ENCODE results near the gene FAM107A. TPM values are rescaled to one million over a fixed set of nuclear protein-coding genes. Genes with fewer than 3 reads are reported as not detected.

FAM107A gene
- total and polyA plus RNA-seq, 2 of the 13 experiments (the other 11 are each of a cell fraction or from before 2014, with no cell fraction given) = not detected

GRCh38 chr3:58520403-58521335 is 56.5 kb downstream of the FAM107A start (continued):
- no peak for TF ChIP-seq TBL1XR1 (IDR thresholded peaks at IDR 0.05; ENCODE audit: borderline replicate concordance, low read length, partially characterized antibody)
- no peak for TF ChIP-seq SMAD1 (CRISPR knock-in tag; IDR thresholded peaks at IDR 0.05; ENCODE audit: borderline replicate concordance, low read depth)
- TF ChIP-seq ZNF232 (CRISPR knock-in tag; IDR thresholded peaks at IDR 0.05; ENCODE audit: borderline replicate concordance) = peak; percentile 52; the same call in 1 of the 2 replicates
- no peak for TF ChIP-seq ATAD3A (CRISPR knock-in tag; IDR thresholded peaks at IDR 0.05)
- TF ChIP-seq CERS6 (CRISPR knock-in tag; IDR thresholded peaks at IDR 0.05) = no peak
- peak; percentile 19; the same call in 1 of the 2 replicates for TF ChIP-seq KMT2A (CRISPR knock-in tag; IDR thresholded peaks at IDR 0.05)
- no peak for TF ChIP-seq SRSF1 (optimal IDR thresholded peaks at IDR 0.05; ENCODE audit: low read depth, low read length)
- TF ChIP-seq, protein P1, sequence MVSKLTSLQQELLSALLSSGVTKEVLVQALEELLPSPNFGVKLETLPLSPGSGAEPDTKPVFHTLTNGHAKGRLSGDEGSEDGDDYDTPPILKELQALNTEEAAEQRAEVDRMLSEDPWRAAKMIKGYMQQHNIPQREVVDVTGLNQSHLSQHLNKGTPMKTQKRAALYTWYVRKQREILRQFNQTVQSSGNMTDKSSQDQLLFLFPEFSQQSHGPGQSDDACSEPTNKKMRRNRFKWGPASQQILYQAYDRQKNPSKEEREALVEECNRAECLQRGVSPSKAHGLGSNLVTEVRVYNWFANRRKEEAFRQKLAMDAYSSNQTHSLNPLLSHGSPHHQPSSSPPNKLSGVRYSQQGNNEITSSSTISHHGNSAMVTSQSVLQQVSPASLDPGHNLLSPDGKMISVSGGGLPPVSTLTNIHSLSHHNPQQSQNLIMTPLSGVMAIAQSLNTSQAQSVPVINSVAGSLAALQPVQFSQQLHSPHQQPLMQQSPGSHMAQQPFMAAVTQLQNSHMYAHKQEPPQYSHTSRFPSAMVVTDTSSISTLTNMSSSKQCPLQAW (CRISPR knock-in tag; IDR thresholded peaks at IDR 0.05) = no peak
- no peak for TF ChIP-seq MED13 (CRISPR knock-in tag; IDR thresholded peaks at IDR 0.05)
- TF ChIP-seq USF2 (IDR thresholded peaks at IDR 0.05; ENCODE audit: low read depth, low read length) = peak; percentile 97
- TF ChIP-seq USF2 (CRISPR knock-in tag; IDR thresholded peaks at IDR 0.05; ENCODE audit: borderline replicate concordance) = peak; percentile 96; the same call in 1 of the 2 replicates
- peak; percentile 37; the same call in 1 of the 2 replicates for TF ChIP-seq ZNF713 (CRISPR knock-in tag; IDR thresholded peaks at IDR 0.05)
- TF ChIP-seq ERF (CRISPR knock-in tag; IDR thresholded peaks at IDR 0.05) = peak; percentile 89
- TF ChIP-seq ETV5 (CRISPR knock-in tag; IDR thresholded peaks at IDR 0.05; ENCODE audit: borderline replicate concordance) = 0 out of 2 replicates have a peak, but pooled peaks have one; percentile 21
- TF ChIP-seq SMAD9 (CRISPR knock-in tag; IDR thresholded peaks at IDR 0.05) = no peak
- TF ChIP-seq ZNF891 (CRISPR knock-in tag; IDR thresholded peaks at IDR 0.05) = 0 out of 2 replicates have a peak, but pooled peaks have one; percentile 51
- TF ChIP-seq THAP8 (CRISPR knock-in tag; IDR thresholded peaks at IDR 0.05; ENCODE audit: borderline replicate concordance) = no peak
- peak; percentile 30; the same call in 1 of the 2 replicates for TF ChIP-seq ZMYM3 (CRISPR knock-in tag; IDR thresholded peaks at IDR 0.05)

Data from HepG2 (cell line).